Left ventricle myocardium inferior (tissue), 1 donor: Measurements from ENCODE around the gene SFXN5. TPM values are rescaled to one million over a fixed set of nuclear protein-coding genes. Genes with fewer than 3 reads are reported as not detected.
A peak's percentile ranks its signal among the peaks of the same experiment; 100 is the strongest.
"Not testable (repeated sequence)": the region's sequence is repeated elsewhere in the genome, so short reads cannot be mapped to it uniquely, and the experiment has no call there.

Source experiments
- DNase-seq: peaks from one replicate; pipeline ENCODE4 v3.0.0-alpha.2; 2020
- H3K27ac ChIP-seq: fragments of 200-600 bp; replicated peaks from 2 replicates; pipeline ENCODE4 v1.8.0; 2021
- H3K27me3 ChIP-seq: fragments of 200-600 bp; 2 replicates; pipeline ENCODE4 v1.8.0; 2021; ENCODE audit warnings: low read depth
- H3K36me3 ChIP-seq: fragments of 200-600 bp; 2 replicates; pipeline ENCODE4 v1.8.0; 2021
- H3K4me1 ChIP-seq: fragments of 200-600 bp; 2 replicates; pipeline ENCODE4 v1.8.0; 2021
- H3K4me3 ChIP-seq: fragments of 200-600 bp; 2 replicates; pipeline ENCODE4 v1.8.0; 2021; ENCODE audit warnings: mild to moderate bottlenecking, moderate library complexity
- H3K9me3 ChIP-seq: fragments of 200-600 bp; replicated peaks from 2 replicates; pipeline ENCODE4 v1.8.0; 2021
- intact Hi-C: fragments of 100-400 bp; cut with micrococcal nuclease; formaldehyde crosslinking; loops from one replicate; pipeline ENCODE4 v1.11.0; 2022
- total RNA-seq: library from RNA; stranded (reverse); fragmentation: NEBNext Ultra II Directional; extraction: Animal tissue kit (Norgen Biotek cat#: 25700); gene quantifications from one replicate; pipeline ENCODE4 v1.2.1, GENCODE V29; 2021
- TF ChIP-seq, protein P1 (sequence below): fragments of 200-600 bp; IDR thresholded peaks from 2 replicates; pipeline ENCODE4 v1.8.0; 2021; ENCODE audit warnings: antibody characterized with exemption, mild to moderate bottlenecking, borderline replicate concordance
- donor health status: DM: no; HTN: yes; CAD: no; lungs with severe emphysema.

The SFXN5 gene
- total RNA-seq, 1 donor from 2014 or later = 9.9 TPM

DNA sequence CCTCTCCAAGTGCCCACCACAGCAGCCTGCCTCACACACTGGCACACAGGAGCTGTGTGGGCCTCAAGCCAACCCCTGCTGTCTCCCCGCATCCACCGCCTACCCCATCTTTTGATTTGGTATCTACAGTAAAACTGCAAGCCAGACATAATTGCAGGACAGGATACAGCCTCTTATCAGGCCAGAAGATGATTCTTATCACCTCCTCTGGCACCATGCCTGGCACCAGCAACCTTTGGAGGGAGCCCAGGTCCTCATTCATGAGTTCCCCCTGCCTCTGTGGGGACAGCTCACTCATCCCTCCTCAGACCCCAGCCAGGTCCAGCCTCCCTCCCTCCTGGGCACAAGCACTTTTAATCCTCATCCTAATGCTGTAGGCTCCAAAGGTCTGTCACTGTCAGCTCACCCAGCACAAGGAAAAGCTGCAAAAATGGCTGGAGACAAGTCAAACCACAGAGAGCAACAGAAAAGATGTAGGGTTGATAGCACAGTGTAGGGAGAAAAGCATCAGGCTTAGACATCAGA lies 31.6 kb upstream of the SFXN5 start:
- intact Hi-C loops = no loop called here
- Histone ChIP-seq H3K9me3 (no peaks in the 10 kb centered on the region), H3K27me3 (no peaks in the 10 kb centered on the region), H3K36me3 (no peaks in the 10 kb centered on the region), H3K27ac (no peak overlapping the region), H3K4me1 (peaks cover 46% of the 10 kb centered on the region), H3K4me3 (no peak overlapping the region)
- TF ChIP-seq, protein P1, sequence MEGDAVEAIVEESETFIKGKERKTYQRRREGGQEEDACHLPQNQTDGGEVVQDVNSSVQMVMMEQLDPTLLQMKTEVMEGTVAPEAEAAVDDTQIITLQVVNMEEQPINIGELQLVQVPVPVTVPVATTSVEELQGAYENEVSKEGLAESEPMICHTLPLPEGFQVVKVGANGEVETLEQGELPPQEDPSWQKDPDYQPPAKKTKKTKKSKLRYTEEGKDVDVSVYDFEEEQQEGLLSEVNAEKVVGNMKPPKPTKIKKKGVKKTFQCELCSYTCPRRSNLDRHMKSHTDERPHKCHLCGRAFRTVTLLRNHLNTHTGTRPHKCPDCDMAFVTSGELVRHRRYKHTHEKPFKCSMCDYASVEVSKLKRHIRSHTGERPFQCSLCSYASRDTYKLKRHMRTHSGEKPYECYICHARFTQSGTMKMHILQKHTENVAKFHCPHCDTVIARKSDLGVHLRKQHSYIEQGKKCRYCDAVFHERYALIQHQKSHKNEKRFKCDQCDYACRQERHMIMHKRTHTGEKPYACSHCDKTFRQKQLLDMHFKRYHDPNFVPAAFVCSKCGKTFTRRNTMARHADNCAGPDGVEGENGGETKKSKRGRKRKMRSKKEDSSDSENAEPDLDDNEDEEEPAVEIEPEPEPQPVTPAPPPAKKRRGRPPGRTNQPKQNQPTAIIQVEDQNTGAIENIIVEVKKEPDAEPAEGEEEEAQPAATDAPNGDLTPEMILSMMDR = no peak
- no peak for DNase-seq

DNA sequence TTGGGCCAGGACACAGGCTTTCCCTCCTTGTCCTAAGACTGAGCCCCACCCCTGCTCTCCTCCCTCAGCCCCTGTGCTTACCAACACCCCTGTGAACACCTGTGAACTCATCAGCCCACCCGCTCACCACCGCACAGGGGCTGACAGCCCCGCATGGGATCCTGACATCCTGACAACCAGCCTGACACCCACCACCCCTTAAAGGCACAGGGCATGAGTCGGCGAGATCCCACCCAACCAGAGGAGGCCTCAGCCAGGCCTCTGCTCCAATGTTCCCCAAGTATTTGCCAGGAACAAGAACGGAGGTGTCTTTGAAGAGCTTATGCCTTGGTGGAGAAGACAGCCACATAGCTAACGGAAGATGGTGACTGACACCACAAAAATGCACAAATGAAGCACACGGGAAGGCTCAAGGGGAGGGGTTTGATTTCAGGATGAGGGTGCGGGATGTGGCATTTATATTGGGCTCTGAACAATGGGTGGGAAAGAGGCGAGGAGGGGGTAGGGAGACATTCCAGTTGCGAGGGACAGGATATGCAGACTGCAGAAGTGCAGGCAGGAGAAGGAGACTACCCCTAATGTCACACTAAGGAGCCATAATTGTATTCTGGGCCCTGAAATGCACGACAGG lies 30.2 kb upstream of the SFXN5 start:
- Histone ChIP-seq H3K4me1 (peaks cover 33% of the 10 kb centered on the region), H3K4me3 (no peak overlapping the region), H3K36me3 (no peaks in the 10 kb centered on the region), H3K9me3 (no peaks in the 10 kb centered on the region), H3K27ac (no peak overlapping the region), H3K27me3 (no peaks in the 10 kb centered on the region)
- intact Hi-C loops = no loop called here
- TF ChIP-seq, protein P1 = no peak
- no peak for DNase-seq

DNA sequence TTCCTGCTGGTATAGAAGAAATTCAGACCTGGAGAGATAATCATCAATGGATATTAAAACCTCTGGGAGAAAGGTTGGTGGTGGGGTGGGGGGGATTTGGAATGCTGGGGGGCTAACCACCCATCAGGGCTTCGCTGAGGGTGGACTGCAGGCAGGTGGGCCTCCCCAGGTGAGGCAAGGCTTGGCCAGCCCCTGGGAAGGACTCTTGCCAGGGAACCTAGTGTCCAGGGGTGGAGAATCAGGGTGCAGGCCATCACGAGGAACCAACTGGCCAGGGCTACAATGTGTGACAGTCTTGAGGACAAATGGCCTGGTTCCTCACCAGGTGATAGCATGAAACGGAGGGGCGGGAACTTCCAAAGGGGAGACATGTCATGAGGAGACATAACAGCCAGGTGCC lies 29.4 kb upstream of the SFXN5 start:
- Histone ChIP-seq H3K27me3 (no peaks in the 10 kb centered on the region), H3K4me1 (peaks cover 30% of the 10 kb centered on the region), H3K9me3 (no peaks in the 10 kb centered on the region), H3K4me3 (no peak overlapping the region), H3K36me3 (no peaks in the 10 kb centered on the region), H3K27ac (no peak overlapping the region)
- intact Hi-C loops = no loop called here
- no peak for DNase-seq
- TF ChIP-seq, protein P1 = no peak

DNA sequence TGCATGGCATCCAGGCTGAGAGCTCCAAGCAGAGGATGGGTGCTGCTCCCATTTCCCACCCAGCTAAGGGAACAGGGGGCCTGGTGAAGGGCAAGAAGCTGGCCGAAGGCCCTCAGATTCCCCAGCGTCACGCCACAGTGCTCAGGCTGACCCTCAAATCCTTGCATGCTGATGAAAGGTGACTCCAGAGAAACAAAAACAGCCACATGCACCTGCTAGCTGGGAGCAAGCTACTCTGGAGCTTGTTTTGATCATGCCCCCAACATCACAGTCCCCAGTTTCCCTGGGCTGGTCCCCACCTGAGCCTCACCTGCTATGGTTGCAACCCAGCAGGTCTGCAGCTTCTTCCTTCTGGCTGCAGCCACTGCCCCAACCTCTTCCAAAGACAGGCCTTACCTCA lies 28.0 kb upstream of the SFXN5 start:
- Histone ChIP-seq H3K9me3 (no peaks in the 10 kb centered on the region), H3K27me3 (no peaks in the 10 kb centered on the region), H3K4me1 (peaks cover 25% of the 10 kb centered on the region), H3K27ac (no peak overlapping the region), H3K4me3 (no peak overlapping the region), H3K36me3 (no peaks in the 10 kb centered on the region)
- TF ChIP-seq, protein P1 = no peak
- intact Hi-C loops = no loop called here
- no peak for DNase-seq

DNA sequence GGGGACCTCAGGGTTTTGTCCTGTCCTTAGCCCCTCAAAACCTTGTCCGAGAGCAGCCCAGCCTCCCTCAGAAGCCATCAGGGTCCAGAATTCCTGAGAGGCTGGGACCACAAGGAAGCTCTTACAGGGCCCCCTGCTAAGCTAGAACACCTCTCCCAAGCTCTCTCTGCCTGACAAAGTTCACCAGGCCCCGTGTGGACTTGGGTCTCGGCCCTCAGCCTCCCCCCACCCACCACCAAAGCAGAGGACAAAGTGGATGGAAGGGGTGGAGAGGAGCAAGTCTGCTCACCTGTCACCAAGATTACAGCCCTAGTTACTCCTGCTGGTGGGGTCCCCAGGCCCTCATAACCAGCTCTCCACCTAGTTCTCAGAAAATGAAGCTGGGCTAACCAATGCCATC lies 24.4 kb upstream of the SFXN5 start:
- Histone ChIP-seq H3K9me3 (no peaks in the 10 kb centered on the region), H3K4me1 (peaks cover 42% of the 10 kb centered on the region), H3K27me3 (no peaks in the 10 kb centered on the region), H3K36me3 (no peaks in the 10 kb centered on the region), H3K27ac (no peak overlapping the region), H3K4me3 (no peak overlapping the region)
- intact Hi-C loops = no loop called here
- TF ChIP-seq, protein P1 = no peak
- DNase-seq = no peak

DNA sequence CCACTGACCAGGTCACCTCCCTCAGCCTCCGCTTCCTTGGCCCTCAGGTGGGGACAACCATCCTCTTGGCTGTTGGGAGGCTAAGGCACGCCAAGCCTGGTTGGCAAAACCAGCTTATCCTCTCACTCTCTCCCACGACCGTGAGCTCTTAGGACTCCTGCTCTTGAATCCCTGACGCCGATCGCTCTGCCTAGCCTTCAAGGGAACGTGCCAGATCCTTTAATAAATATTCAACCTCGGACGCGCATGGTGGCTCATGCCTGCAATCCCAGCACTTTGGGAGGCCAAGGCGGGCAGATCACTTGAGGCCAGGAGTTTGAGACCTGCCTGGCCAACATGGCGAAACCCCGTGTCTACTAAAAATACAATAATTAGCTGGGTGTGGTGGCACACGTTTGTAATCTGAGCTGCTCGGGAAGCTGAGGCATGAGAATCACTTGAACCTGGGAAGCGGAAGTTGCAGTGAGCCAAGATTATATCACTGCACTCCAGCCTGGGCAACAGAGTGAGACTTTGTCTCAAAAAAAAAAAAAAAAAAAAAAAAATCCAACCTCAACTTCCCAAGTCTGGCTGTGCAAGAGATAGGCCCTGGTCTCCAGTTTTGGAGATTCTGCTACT lies 22.2 kb upstream of the SFXN5 start:
- H3K27me3 ChIP-seq, H3K4me3 ChIP-seq, H3K9me3 ChIP-seq, DNase-seq, intact Hi-C loops, H3K36me3 ChIP-seq: not testable (repeated sequence)
- H3K4me1 ChIP-seq = peaks cover 64% of the 10 kb centered on the region
- peak overlapping the region; percentile 29 for H3K27ac ChIP-seq
